ENCODE measurements around the gene TNFRSF8.

DNA sequence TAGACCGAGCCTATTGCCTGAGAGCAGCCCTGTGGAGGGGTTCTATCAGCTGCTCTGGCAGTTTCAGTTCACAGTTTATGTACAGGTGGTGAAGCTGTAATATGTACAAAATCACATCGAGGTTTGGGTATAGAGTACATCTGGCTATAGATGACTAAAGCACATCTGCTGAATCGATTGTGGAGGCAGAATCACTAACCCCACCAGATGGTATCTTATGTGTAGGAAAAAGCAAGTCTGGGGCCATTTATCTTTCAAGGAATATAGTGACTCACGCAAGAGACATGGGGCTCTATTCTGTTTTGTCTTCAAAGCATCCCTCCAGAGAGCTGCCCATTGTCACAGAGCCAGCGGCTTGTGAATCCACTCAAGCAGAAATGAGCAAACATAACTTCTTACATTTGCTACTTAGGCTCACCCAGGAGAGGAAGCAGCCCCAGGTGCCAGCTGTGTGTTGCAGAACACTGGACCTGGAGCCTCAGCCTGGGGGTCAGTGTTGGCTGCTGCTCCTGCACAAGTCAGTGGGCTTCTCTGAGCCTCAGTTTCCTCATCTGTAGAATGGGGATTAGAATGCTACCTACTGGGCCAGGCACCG, 22.5 kb upstream of the TNFRSF8 start:
- TF ChIP-seq, protein P1, sequence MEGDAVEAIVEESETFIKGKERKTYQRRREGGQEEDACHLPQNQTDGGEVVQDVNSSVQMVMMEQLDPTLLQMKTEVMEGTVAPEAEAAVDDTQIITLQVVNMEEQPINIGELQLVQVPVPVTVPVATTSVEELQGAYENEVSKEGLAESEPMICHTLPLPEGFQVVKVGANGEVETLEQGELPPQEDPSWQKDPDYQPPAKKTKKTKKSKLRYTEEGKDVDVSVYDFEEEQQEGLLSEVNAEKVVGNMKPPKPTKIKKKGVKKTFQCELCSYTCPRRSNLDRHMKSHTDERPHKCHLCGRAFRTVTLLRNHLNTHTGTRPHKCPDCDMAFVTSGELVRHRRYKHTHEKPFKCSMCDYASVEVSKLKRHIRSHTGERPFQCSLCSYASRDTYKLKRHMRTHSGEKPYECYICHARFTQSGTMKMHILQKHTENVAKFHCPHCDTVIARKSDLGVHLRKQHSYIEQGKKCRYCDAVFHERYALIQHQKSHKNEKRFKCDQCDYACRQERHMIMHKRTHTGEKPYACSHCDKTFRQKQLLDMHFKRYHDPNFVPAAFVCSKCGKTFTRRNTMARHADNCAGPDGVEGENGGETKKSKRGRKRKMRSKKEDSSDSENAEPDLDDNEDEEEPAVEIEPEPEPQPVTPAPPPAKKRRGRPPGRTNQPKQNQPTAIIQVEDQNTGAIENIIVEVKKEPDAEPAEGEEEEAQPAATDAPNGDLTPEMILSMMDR (conservative IDR thresholded peaks at IDR 0.05; ENCODE audit: low read depth, low read length) = no peak
- no peak for TF ChIP-seq EZH2 (IDR thresholded peaks at IDR 0.05; ENCODE audit: low read length, unreplicated experiment)
